K562 (cell line): ENCODE results near the gene DELE1. TPM values are rescaled to one million over a fixed set of nuclear protein-coding genes. Genes with fewer than 3 reads are reported as not detected.

ENCODE experiments used
- ATAC-seq: fragments of 200-7000 bp; cut with Tn5 transposase; 3 replicates; pipeline ENCODE4 v1.9.1; 2020; ENCODE audit warnings: moderate library complexity
- BruUV-seq: library from RNA; stranded (reverse); fragments of 400-500 nt; replicated peaks from 2 replicates; lab custom pipeline; 2021; lab: Mats Ljungman, UMichigan
- CTCF ChIA-PET: fragments of 300-600 bp; formaldehyde crosslinking; extraction: SDS; loops from one replicate; lab custom pipeline; 2021; ENCODE audit warnings: low intra/inter-chr PET ratio; lab: Yijun Ruan, JAX
- POLR2A ChIA-PET: fragments of 300-600, 350-650 bp; sonication (Branson Sonifier 250); formaldehyde crosslinking; extraction: SDS; loops from one replicate; lab custom pipeline; 2021; ENCODE audit warnings: antibody characterized with exemption, inconsistent platforms; lab: Yijun Ruan, JAX
- DNase-seq, 4 experiments: peaks; one replicate each; pipeline versions ENCODE4 v3.0.0 to v3.0.0-alpha.2; 2011 to 2018; ENCODE audit warnings: low spot score in 3 of 4, mixed read lengths in 3 of 4; ENCODE audit errors: extremely low read depth in 1 of 4
- FAIRE-seq: peaks from 2 replicates; lab custom pipeline; 2011; peaks lifted over from hg19 to GRCh38; lab: Jason Lieb, UNC
- H2AFZ ChIP-seq: 2 replicates; pipeline ENCODE4 v1.6.0; 2011; ENCODE audit warnings: low read depth, low read length, control low read depth, inconsistent platforms
- H3K27ac ChIP-seq: fragments of 200-600 bp; 3 replicates; pipeline ENCODE4 v1.8.0; 2011; ENCODE audit warnings: low read depth, mild to moderate bottlenecking, control low read depth, inconsistent platforms, low read length, moderate library complexity, mixed read lengths; ENCODE audit errors: extremely low read depth
- H3K27me3 ChIP-seq, 2 experiments: fragments of 300-600 bp in 1 of 2; 2 replicates in 1 of 2; 3 replicates in 1 of 2; pipeline versions ENCODE4 v1.6.0 to v1.8.0; 2011; ENCODE audit warnings: inconsistent platforms in 2 of 2, low read length in 2 of 2, mild to moderate bottlenecking in 1 of 2, mixed read lengths in 1 of 2, moderate library complexity in 1 of 2; ENCODE audit not compliant: control insufficient read depth in 2 of 2, insufficient read depth in 2 of 2
- H3K36me3 ChIP-seq: fragments of 300-600 bp; 3 replicates; pipeline ENCODE4 v1.8.0; 2011; ENCODE audit warnings: mild to moderate bottlenecking, low read length, inconsistent platforms; ENCODE audit not compliant: control insufficient read depth, insufficient read depth
- H3K4me1 ChIP-seq, 2 experiments: fragments of 200-600 bp in 1 of 2; replicated peaks in 1 of 2; 2 replicates in 1 of 2; 3 replicates in 1 of 2; pipeline versions ENCODE4 v1.5.1 to v1.8.0; 2011; ENCODE audit warnings: inconsistent platforms in 2 of 2, low read length in 2 of 2, mild to moderate bottlenecking in 1 of 2, mixed read lengths in 1 of 2, moderate library complexity in 1 of 2; ENCODE audit not compliant: control insufficient read depth in 2 of 2, insufficient read depth in 2 of 2
- H3K4me2 ChIP-seq: 2 replicates; pipeline ENCODE4 v1.6.1; 2011; ENCODE audit warnings: low read length, control low read depth, inconsistent platforms, mixed read lengths; ENCODE audit not compliant: insufficient read depth
- H3K4me3 ChIP-seq: fragments of 200-600 bp; sonication (generic), shearing (Covaris generic); 2 replicates; pipeline ENCODE4 v1.5.1; 2016; ENCODE audit warnings: control low read depth, inconsistent platforms
- H3K79me2 ChIP-seq: fragments of 200-600 bp; 3 replicates; pipeline ENCODE4 v1.8.0; 2011; ENCODE audit warnings: low read length, inconsistent platforms; ENCODE audit not compliant: control insufficient read depth, insufficient read depth
- H3K9ac ChIP-seq, 2 experiments: 2 replicates each; pipeline versions ENCODE4 v1.6.0 to v1.6.1; 2011; ENCODE audit warnings: low read depth in 2 of 2, low read length in 2 of 2, control low read depth in 1 of 2, inconsistent platforms in 1 of 2, mild to moderate bottlenecking in 1 of 2, mixed read lengths in 1 of 2; ENCODE audit not compliant: insufficient read depth in 1 of 2
- H3K9me1 ChIP-seq: one replicate; pipeline ENCODE4 v1.6.0; 2011; ENCODE audit warnings: inconsistent platforms, mild to moderate bottlenecking, low read length, moderate library complexity; ENCODE audit not compliant: control insufficient read depth, insufficient read depth
- H3K9me3 ChIP-seq: replicated peaks from 2 replicates; pipeline ENCODE4 v1.5.1; 2011; ENCODE audit warnings: low read depth, low read length, inconsistent platforms; ENCODE audit not compliant: control insufficient read depth, insufficient read depth
- H4K20me1 ChIP-seq: replicated peaks from 2 replicates; pipeline ENCODE4 v1.6.1; 2011; ENCODE audit warnings: low read length, inconsistent platforms, mixed read lengths; ENCODE audit not compliant: control insufficient read depth, insufficient read depth
- EP400 ChIP-seq: fragments of 450-650 bp; IDR thresholded peaks from 2 replicates; pipeline ENCODE4 v1.6.1; 2017; ENCODE audit warnings: antibody characterized with exemption, mild to moderate bottlenecking, moderate library complexity
- PREB ChIP-seq: sonication (generic); formaldehyde crosslinking; IDR thresholded peaks from 2 replicates; pipeline ENCODE4 v1.8.1; 2023; ENCODE audit warnings: mild to moderate bottlenecking, missing genetic modification reagents
- XRCC3 ChIP-seq: fragments of 450-650 bp; IDR thresholded peaks from 2 replicates; pipeline ENCODE4 v1.6.1; 2017; ENCODE audit warnings: mild to moderate bottlenecking, moderate library complexity
- ZBTB11 ChIP-seq, 3 experiments: fragments of 200-800 bp in 1 of 3; fragments of 250-450 bp in 1 of 3; fragments of 450-650 bp in 1 of 3; sonication (Bioruptor Pico) in 1 of 3; sonication (Bioruptor generic) in 1 of 3; formaldehyde crosslinking in 1 of 3; IDR thresholded peaks; 2 replicates each; pipeline versions ENCODE4 v1.6.1 to v1.8.0; 2016 to 2022; ENCODE audit warnings: mild to moderate bottlenecking in 2 of 3, missing genetic modification characterization in 2 of 3, missing compliant biosample characterization in 1 of 3, moderate library complexity in 1 of 3
- ZKSCAN1 ChIP-seq: fragments of 150-350 bp; IDR thresholded peaks from 2 replicates; pipeline ENCODE4 v1.6.1; 2016; ENCODE audit warnings: low read depth, low read length
- WGBS: fragments of 100-300 bp; shearing (Covaris generic); methylation state at CpG from one replicate; pipeline ENCODE4 v1.1.6; 2016; ENCODE audit warnings: low coverage, mixed read lengths; ENCODE audit not compliant: insufficient coverage; ENCODE audit errors: missing lambda C conversion rate; 5-methylcytosine and 5-hydroxymethylcytosine counted together
- in situ Hi-C: fragments of 300-500 bp; cut with MboI; formaldehyde crosslinking; loops from 4 replicates; pipeline ENCODE4 v1.15.0; 2018; ENCODE audit warnings: inconsistent platforms, mixed read lengths
- intact Hi-C: fragments of 100-400 bp; cut with micrococcal nuclease; formaldehyde crosslinking; loops from 2 replicates; pipeline ENCODE4 v1.14.2; 2022
- polyA plus RNA-seq, 8 experiments: library from polyadenylated mRNA; depleted of rRNA in 4 of 8; stranded (reverse) in 5 of 8; unstranded in 3 of 8; fragments of >200 nt; fragmentation: Nextera tagmentation in 2 of 8; fragmentation: Illumina TruSeq in 1 of 8; extraction: Ambion mirVana in 2 of 8; extraction: Trizol in 1 of 8; gene quantifications; 2 replicates each; pipeline versions ENCODE4 v1.2.1 to v1.2.3, GENCODE V29; 2011 to 2014; ENCODE audit warnings: inconsistent platforms in 1 of 8, missing spikeins in 1 of 8
- total RNA-seq, 7 experiments: library from RNA; depleted of rRNA in 6 of 7; stranded (reverse); fragments of >200 nt in 6 of 7; fragmentation: Illumina TruSeq in 2 of 7; extraction: Trizol in 2 of 7; gene quantifications; 2 replicates each; pipeline versions ENCODE4 v1.2.1 to v1.2.3, GENCODE V29; 2011 to 2021; ENCODE audit warnings: low replicate concordance in 1 of 7

DELE1 gene
- total and polyA plus RNA-seq, 9 of the 15 experiments (the other 6 are each of a cell fraction or from before 2014, with no cell fraction given) = 16.6 to 74.4 (median 49.8) TPM

DNA sequence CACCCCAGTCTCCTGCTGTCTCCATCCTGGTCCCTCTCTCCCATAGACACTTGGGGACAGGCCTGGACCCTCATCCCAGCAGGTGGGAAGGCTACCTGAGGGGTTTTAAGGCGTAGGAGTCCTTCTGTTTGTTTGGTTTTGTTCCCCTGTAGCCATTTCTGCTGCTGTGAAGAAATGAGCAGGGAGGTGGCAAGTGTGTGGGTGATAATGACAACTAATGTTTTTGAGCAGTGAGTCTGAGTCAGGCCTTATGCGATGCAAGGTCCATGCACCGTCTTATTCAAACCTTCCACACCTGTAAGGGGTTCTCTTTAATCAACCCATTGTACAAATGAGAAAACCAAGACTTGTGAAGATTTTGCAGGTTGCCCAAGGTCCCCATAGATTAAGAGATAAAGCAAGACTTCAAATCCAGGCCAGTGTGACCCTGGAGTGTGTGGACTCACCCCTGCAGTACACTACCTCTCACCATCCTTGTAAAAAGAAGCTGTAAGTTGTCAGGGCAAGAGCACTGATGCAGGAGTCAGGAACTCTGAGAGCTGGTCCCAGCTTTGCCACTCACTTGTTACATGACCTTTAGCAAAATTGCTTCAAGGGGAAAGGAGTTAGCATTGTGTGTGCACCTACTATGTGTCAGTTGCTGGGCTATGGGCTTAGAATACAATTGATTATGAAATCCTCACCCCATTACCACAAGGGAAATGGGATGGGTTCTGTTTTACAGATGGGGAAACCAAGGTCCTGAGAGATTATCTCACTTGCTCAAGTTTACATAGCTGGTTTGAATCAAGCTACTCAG is 26.7 kb downstream of the DELE1 start:
- peak; percentile 70; the same call in 1 of the 2 replicates for TF ChIP-seq ZKSCAN1
- TF ChIP-seq ZBTB11 (CRISPR knock-in tag; IDR thresholded peaks at IDR 0.05) = no peak
- no peak for TF ChIP-seq EP400
- no peak for TF ChIP-seq PREB (CRISPR knock-in tag)
- TF ChIP-seq XRCC3 = no peak
- TF ChIP-seq, all 486 proteins: peak for 1
- peaks cover 20 to 49% of the 10 kb centered on the region in 2 experiments; a peak in 4 of 5 replicates for H3K27me3 ChIP-seq
- WGBS = 4% methylated on average over 3 of the region's 3 CpGs
- H3K4me2 ChIP-seq = no peak overlapping the region
- peaks cover 0 to 4% of the 10 kb centered on the region in 2 experiments; a peak in 1 of 5 replicates for H3K4me1 ChIP-seq
- ChIA-PET POLR2A (no interaction called here), CTCF (no interaction called here)
- no peak overlapping the region for H3K9ac ChIP-seq
- H3K4me3 ChIP-seq = no peak overlapping the region
- no peaks in the 10 kb centered on the region for H4K20me1 ChIP-seq
- DNase-seq (no peak), FAIRE-seq (no peak), ATAC-seq (no peak)
- H3K36me3 ChIP-seq = no peaks in the 10 kb centered on the region
- no peaks in the 10 kb centered on the region for H3K79me2 ChIP-seq
- no peak overlapping the region for H2AFZ ChIP-seq
- in situ Hi-C loops = no loop called here
- no peaks in the 10 kb centered on the region for H3K9me3 ChIP-seq
- no peaks in the 10 kb centered on the region for H3K9me1 ChIP-seq
- H3K27ac ChIP-seq = no peak overlapping the region
- intact Hi-C loops = no loop called here
- no TSS peak for BruUV-seq
